Gastrocnemius medialis (tissue), 4 donors: ENCODE measurements around the gene BTNL8. TPM values are rescaled to one million over a fixed set of nuclear protein-coding genes. Genes with fewer than 3 reads are reported as not detected.

Experiments used
- ATAC-seq, 2 donors: fragments of 150-250 bp; one replicate each; pipeline ENCODE4 v1.9.1; 2016
- DNase-seq, 2 donors: peaks; one replicate each; pipeline ENCODE4 v3.0.0-alpha.2; 2019
- H3K27ac ChIP-seq, 4 donors: fragments of 200-600 bp; sonication (generic); 1 replicate in 1 of 4; 2 replicates in 3 of 4; pipeline ENCODE4 v1.5.1; 2016 to 2018; ENCODE audit warnings: mild to moderate bottlenecking in 2 of 4, moderate library complexity in 1 of 4
- H3K27me3 ChIP-seq, 3 donors: fragments of 200-600 bp; sonication (generic) in 2 of 3; 1 replicate in 1 of 3; 2 replicates in 2 of 3; pipeline versions ENCODE4 v1.5.1 to v1.6.0; 2016 to 2019; ENCODE audit warnings: mild to moderate bottlenecking in 1 of 3, moderate library complexity in 1 of 3
- H3K36me3 ChIP-seq, 2 donors: fragments of 200-600 bp; sonication (generic) in 1 of 2; one replicate each; pipeline ENCODE4 v1.5.1; 2017 to 2018
- H3K4me1 ChIP-seq, 2 donors: fragments of 200-600 bp; sonication (generic) in 1 of 2; one replicate each; pipeline ENCODE4 v1.5.1; 2016 to 2017; ENCODE audit warnings: mild to moderate bottlenecking in 2 of 2
- H3K4me3 ChIP-seq, 4 donors: fragments of 200-600 bp; sonication (generic) in 3 of 4; 1 replicate in 1 of 4; 2 replicates in 3 of 4; pipeline ENCODE4 v1.5.1; 2016 to 2019; ENCODE audit warnings: mild to moderate bottlenecking in 2 of 4
- H3K9me3 ChIP-seq, 3 donors: fragments of 200-600 bp; sonication (generic) in 2 of 3; 1 replicate in 1 of 3; 2 replicates in 2 of 3; pipeline ENCODE4 v1.5.1; 2016 to 2019
- CTCF ChIP-seq, 5 experiments: fragments of 450-650 bp in 3 of 5; fragments of 200-600 bp in 2 of 5; sonication (generic) in 2 of 5; IDR thresholded peaks in 4 of 5; conservative IDR thresholded peaks in 1 of 5; 1 replicate in 4 of 5; 2 replicates in 1 of 5; pipeline ENCODE4 v1.5.1; 2016 to 2019; ENCODE audit warnings: antibody characterized with exemption in 5 of 5, mild to moderate bottlenecking in 3 of 5, moderate library complexity in 3 of 5
- POLR2A ChIP-seq, 2 donors: fragments of 450-650 bp; IDR thresholded peaks; one replicate each; pipeline ENCODE4 v1.6.1; 2017; ENCODE audit warnings: antibody characterized with exemption in 2 of 2, mild to moderate bottlenecking in 2 of 2, moderate library complexity in 2 of 2
- in situ Hi-C, 4 donors: fragments of 200-750 bp; cut with MboI; loops; one replicate each; pipeline versions ENCODE4 v1.15.0 to v1.8.0; 2017; ENCODE audit warnings: low sequenced_read_pairs in 4 of 4
- intact Hi-C: fragments of 100-400 bp; cut with DNase I; formaldehyde crosslinking; loops from one replicate; pipeline ENCODE4 v1.15.1; 2023; ENCODE audit warnings: low total_unique reads
- total RNA-seq, 4 donors: library from RNA; depleted of rRNA; stranded (reverse); fragments of >200 nt; gene quantifications; one replicate each; pipeline versions ENCODE4 v1.1.0 to v1.2.3, GENCODE V29; 2016

BTNL8 gene
- total RNA-seq, 4 donors from 2014 or later, result 0.20 to 0.59 (median 0.22) TPM; not detected in 1

GRCh38 chr5:180932660-180933059 lies 33.7 kb downstream of the BTNL8 start:
- H3K27ac ChIP-seq, result no peak overlapping the region
- no peaks in the 10 kb centered on the region for H3K27me3 ChIP-seq
- intact Hi-C loops (no loop called here), in situ Hi-C loops (no loop called here)
- no peaks in the 10 kb centered on the region for H3K36me3 ChIP-seq
- H3K4me1 ChIP-seq, result no peaks in the 10 kb centered on the region
- TF ChIP-seq POLR2A (IDR thresholded peaks at IDR 0.05), result no peak
- no peak for TF ChIP-seq CTCF (IDR thresholded peaks at IDR 0.05 in 4 of 5, conservative IDR thresholded peaks at IDR 0.05 in 1 of 5)
- ATAC-seq, result no peak
- no peak for DNase-seq
- H3K9me3 ChIP-seq, result no peaks in the 10 kb centered on the region
- no peak overlapping the region for H3K4me3 ChIP-seq

GRCh38 chr5:180935203-180935602 lies 36.2 kb downstream of the BTNL8 start:
- DNase-seq (no peak), ATAC-seq (no peak)
- Histone ChIP-seq H3K36me3 (no peaks in the 10 kb centered on the region), H3K4me3 (no peak overlapping the region), H3K27ac (no peak overlapping the region), H3K27me3 (no peaks in the 10 kb centered on the region), H3K4me1 (no peaks in the 10 kb centered on the region), H3K9me3 (no peaks in the 10 kb centered on the region)
- intact Hi-C loops, result no loop called here
- in situ Hi-C loops, result no loop called here
- TF ChIP-seq POLR2A (IDR thresholded peaks at IDR 0.05), result no peak
- TF ChIP-seq CTCF (IDR thresholded peaks at IDR 0.05 in 4 of 5, conservative IDR thresholded peaks at IDR 0.05 in 1 of 5), result no peak

- Histone ChIP-seq H3K27ac (no peak overlapping the region), H3K4me3 (no peak overlapping the region), H3K36me3 (no peaks in the 10 kb centered on the region), H3K27me3 (no peaks in the 10 kb centered on the region), H3K9me3 (peaks cover 0 to 2% (median 0%) of the 10 kb centered on the region in 3 donors), H3K4me1 (no peaks in the 10 kb centered on the region)
- TF ChIP-seq POLR2A (IDR thresholded peaks at IDR 0.05), result no peak
- TF ChIP-seq CTCF (IDR thresholded peaks at IDR 0.05 in 4 of 5, conservative IDR thresholded peaks at IDR 0.05 in 1 of 5), result no peak
- in situ Hi-C loops, result no loop called here
- no peak for ATAC-seq
- intact Hi-C loops, result no loop called here
- DNase-seq, result no peak
Observed at GRCh38 chr5:180938294-180938693, 39.3 kb downstream of the BTNL8 start.

GRCh38 chr5:180950291-180950949 lies 51.5 kb downstream of the BTNL8 start:
- H3K4me3 ChIP-seq, result no peak overlapping the region
- H3K27ac ChIP-seq, result no peak overlapping the region
- no peak for DNase-seq
- in situ Hi-C loops (no loop called here), intact Hi-C loops (no loop called here)
- H3K36me3 ChIP-seq, result no peaks in the 10 kb centered on the region
- H3K9me3 ChIP-seq, result no peaks in the 10 kb centered on the region
- H3K27me3 ChIP-seq, result no peaks in the 10 kb centered on the region
- TF ChIP-seq POLR2A (IDR thresholded peaks at IDR 0.05), result no peak
- no peak for ATAC-seq
- no peaks in the 10 kb centered on the region for H3K4me1 ChIP-seq

GRCh38 chr5:180959661-180960060 lies 60.7 kb downstream of the BTNL8 start:
- Histone ChIP-seq H3K36me3 (no peaks in the 10 kb centered on the region), H3K27ac (no peak overlapping the region), H3K4me3 (no peak overlapping the region), H3K9me3 (no peaks in the 10 kb centered on the region), H3K4me1 (no peaks in the 10 kb centered on the region), H3K27me3 (no peaks in the 10 kb centered on the region)
- intact Hi-C loops (no loop called here), in situ Hi-C loops (no loop called here)
- no peak for DNase-seq
- no peak for TF ChIP-seq POLR2A (IDR thresholded peaks at IDR 0.05)
- TF ChIP-seq CTCF (IDR thresholded peaks at IDR 0.05 in 4 of 5, conservative IDR thresholded peaks at IDR 0.05 in 1 of 5), result no peak
- no peak for ATAC-seq
